ENCODE results near the gene ZMIZ1.

ZMIZ1 gene

DNA sequence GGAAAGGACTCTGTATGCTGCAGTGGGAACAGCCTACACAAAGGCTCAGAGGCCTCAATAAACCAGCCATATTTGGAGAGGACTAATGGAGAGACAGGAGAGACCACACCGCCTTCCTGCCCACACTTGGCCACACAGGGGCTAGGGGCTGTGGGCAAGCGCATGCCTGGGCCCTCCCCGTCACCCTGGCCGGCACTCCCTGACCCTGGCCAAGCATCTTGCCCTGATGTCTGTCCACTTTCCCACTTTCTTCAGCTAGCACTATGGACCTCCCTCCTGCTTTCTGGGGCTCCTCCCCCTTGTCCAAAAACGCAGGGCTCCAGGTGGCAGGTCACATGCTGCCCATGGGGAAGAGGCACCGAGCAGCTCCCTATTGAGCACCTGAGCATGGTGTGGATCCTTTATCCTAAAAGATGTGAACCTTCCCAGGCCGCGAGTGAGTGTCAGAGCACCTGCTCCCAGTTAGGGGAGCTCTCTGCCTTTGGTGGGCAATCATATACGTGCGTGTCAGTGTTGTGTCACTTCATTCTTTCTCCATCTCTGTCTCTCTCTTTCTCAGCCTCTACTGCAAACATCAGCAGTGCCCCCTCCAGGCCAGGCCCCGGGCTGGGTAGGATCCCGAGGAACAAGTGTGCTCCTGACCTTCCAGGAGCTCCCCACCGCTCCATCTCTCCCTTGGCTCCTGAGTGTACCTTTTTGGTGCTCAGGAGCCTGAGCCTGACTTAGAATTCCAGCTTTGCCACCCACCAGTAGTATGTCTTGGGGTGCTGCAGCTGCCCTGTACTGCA is 74.0 kb downstream of the ZMIZ1 start:
- TF ChIP-seq, protein P1, sequence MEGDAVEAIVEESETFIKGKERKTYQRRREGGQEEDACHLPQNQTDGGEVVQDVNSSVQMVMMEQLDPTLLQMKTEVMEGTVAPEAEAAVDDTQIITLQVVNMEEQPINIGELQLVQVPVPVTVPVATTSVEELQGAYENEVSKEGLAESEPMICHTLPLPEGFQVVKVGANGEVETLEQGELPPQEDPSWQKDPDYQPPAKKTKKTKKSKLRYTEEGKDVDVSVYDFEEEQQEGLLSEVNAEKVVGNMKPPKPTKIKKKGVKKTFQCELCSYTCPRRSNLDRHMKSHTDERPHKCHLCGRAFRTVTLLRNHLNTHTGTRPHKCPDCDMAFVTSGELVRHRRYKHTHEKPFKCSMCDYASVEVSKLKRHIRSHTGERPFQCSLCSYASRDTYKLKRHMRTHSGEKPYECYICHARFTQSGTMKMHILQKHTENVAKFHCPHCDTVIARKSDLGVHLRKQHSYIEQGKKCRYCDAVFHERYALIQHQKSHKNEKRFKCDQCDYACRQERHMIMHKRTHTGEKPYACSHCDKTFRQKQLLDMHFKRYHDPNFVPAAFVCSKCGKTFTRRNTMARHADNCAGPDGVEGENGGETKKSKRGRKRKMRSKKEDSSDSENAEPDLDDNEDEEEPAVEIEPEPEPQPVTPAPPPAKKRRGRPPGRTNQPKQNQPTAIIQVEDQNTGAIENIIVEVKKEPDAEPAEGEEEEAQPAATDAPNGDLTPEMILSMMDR (conservative IDR thresholded peaks at IDR 0.05): no peak
- TF ChIP-seq ZFX (IDR thresholded peaks at IDR 0.05): no peak
- no peak overlapping the region for H3K27ac ChIP-seq

DNA sequence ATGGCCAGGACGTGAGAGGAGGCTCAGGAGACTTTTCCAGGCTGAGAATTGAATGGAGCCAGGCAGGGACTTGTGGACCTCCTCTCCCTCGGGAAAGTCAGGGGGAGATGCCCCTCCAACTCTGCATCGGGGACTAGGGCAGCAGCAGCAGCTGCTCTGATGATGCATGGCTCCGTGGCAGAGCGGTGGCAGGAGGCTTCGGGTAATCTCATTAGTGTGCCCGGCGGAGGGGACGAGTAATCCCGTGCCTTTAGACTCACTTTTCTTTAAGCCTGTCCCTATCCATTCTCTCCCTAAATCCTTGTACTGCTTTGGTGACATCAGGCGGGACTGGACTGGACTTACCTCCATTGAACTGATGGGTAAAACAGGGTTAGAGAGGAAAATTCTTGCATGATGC is 75.1 kb downstream of the ZMIZ1 start:
- no peak for TF ChIP-seq ZFX (IDR thresholded peaks at IDR 0.05)
- TF ChIP-seq, protein P1 (conservative IDR thresholded peaks at IDR 0.05): no peak
- H3K27ac ChIP-seq: no peak overlapping the region

DNA sequence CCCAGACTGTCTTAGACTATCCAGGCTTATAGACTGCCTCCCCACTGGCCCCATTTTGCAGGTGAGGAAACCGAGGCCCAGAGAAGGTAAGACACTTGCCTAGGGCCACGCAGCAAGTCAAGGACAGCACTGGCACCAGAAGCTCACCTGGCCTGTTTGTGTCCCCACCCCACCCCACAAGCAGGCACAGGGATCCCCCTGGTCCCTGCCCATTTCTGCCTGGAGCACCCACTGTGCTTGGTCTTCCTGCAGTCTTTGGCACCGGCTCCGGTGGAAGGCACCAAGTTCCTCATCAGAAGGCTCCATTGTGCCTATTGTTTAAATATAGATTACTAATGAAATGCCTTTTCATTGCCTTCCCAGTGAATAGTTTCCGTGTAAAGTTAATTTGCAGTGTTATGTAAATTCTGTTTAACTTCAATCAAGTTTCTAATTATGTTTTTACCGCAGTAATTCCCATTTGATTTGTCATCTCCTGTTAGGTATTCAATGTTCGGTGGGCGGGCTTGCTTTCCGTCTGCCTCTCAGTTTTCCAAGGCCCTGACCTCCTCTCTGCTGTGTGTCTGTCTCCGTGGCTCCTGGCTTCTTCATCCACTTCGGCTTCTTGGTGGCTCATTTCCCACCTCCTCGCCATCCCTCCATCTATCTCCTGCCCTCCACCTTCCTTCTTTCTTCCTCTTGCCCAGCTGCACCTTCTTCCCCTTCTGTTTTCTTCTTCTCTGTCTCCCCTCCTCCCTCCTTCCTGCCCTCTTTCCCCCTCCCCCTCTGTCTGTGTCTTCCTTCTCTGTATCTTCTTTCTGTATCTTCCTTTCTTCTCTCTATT is 75.8 kb downstream of the ZMIZ1 start:
- no peak overlapping the region for H3K27ac ChIP-seq
- TF ChIP-seq, protein P1 (conservative IDR thresholded peaks at IDR 0.05): no peak
- TF ChIP-seq ZFX (IDR thresholded peaks at IDR 0.05): no peak

DNA sequence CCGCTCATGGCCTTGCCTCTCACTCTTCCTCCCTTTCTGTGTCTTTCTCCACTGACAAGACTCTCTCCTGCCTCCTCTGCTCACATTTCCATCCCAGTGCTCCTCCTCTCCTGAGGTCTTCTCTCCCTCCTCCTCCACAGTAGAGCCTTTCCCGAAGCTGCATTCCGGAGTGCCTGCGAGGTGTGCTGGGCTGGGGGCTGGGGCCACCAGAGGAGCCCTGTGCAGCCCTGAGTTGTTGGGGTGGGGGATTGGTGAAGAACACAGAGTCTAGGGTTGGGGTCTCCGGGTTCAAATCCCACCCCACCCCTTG is 76.4 kb downstream of the ZMIZ1 start:
- H3K27ac ChIP-seq: no peak overlapping the region
- TF ChIP-seq, protein P1 (conservative IDR thresholded peaks at IDR 0.05): no peak
- TF ChIP-seq ZFX (IDR thresholded peaks at IDR 0.05): no peak

DNA sequence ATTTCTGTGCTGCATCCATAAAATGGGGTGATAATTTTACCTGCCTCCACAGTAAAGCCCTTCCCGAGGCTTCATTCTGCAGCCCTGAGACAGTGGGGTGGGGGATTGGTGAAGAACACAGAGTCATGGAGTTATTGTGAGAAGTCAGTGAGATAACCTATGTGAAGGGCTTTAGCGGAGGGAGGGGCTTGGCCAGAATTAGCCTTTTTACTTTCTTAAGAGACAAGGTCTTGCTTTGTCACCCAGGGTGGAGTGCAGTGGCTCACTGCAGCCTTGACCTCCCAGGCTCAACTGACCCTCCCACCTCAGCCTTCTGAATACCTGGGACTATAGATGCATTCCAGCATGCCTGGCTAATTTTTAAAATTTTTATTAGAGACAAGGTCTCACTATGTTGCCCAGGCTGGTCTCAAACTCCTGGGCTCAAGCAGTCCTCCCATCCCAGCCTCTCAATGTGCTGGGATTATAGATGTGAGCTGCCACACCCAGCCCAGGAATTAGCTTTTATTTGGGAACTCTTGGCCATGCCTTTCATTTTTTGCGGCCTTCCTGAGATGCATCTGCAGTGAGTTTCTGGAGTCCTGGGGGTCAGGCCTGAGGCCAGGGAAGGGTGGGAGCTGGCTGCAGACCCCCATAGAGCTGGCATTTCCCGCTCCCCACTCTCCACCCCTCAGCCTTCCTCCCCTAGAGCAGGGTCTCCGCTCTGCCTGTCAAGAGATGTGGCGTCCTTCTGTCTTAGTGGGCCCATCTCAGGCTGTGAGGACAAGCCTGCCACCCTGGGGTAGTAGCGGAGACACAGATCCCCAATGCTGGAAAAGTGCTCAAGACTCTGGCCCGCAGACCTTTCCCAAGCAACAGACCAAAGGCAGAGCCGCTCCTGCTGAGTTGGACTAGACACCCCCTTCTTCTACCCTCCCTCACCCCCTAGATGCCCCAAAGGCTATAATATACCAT is 77.0 kb downstream of the ZMIZ1 start:
- no peak overlapping the region for H3K27ac ChIP-seq
- no peak for TF ChIP-seq ZFX (IDR thresholded peaks at IDR 0.05)
- TF ChIP-seq, protein P1 (conservative IDR thresholded peaks at IDR 0.05): no peak

DNA sequence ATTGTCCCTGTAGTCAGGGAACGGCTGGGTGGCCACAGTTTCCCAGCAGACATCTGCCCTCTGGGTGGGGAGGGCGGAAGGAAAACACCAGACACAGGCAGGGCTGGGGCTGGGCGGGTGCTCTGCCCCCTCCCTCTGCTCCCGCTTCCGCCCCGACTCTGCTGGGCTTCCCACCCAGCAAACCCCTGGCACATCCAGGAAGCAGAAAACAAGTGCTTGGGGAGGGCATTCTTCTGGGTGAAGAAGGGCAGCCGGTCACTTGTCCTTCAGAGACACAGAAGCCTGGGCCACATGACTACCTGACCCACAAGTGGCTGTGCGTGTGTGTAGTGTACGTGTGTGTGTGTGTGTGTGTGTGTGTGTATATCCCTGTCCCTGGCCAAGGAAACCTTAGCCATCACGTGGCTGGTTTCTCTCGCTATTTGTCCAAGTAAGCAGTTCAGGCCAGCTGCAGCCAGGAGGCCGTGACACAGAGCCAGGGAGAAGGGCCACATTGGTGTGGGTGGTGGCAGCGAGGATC is 77.9 kb downstream of the ZMIZ1 start:
- TF ChIP-seq, protein P1 (conservative IDR thresholded peaks at IDR 0.05): no peak
- TF ChIP-seq ZFX (IDR thresholded peaks at IDR 0.05): no peak
- H3K27ac ChIP-seq: no peak overlapping the region
